HepG2 (cell line): ENCODE results near the gene ADAMTS12. TPM values are rescaled to one million over a fixed set of nuclear protein-coding genes. Genes with fewer than 3 reads are reported as not detected.

Experiments used
- ATAC-seq: fragments of 200-7000 bp; cut with Tn5 transposase; 3 replicates; pipeline ENCODE4 v1.9.1; 2020; ENCODE audit warnings: mild to moderate bottlenecking, moderate library complexity
- BruUV-seq: library from RNA; stranded (reverse); fragments of 400-500 nt; replicated peaks from 2 replicates; lab custom pipeline; 2021; lab: Mats Ljungman, UMichigan
- CTCF ChIA-PET: fragments of 300-600 bp; formaldehyde crosslinking; extraction: SDS; loops from one replicate; lab custom pipeline; 2021; ENCODE audit warnings: low total read pairs, inconsistent platforms, low intra/inter-chr PET ratio; lab: Yijun Ruan, JAX
- POLR2A ChIA-PET: fragments of 350-600 bp; sonication (Branson Sonifier 250); formaldehyde crosslinking; loops from one replicate; lab custom pipeline; 2020; ENCODE audit warnings: antibody characterized with exemption, inconsistent platforms; lab: Yijun Ruan, JAX
- DNase-seq: peaks from one replicate; pipeline ENCODE4 v3.0.0-alpha.2; 2015; ENCODE audit warnings: low spot score
- FAIRE-seq: peaks from 3 replicates; lab custom pipeline; 2011; peaks lifted over from hg19 to GRCh38; lab: Jason Lieb, UNC
- H2AFZ ChIP-seq: one replicate; pipeline ENCODE4 v1.6.1; 2011; ENCODE audit warnings: low read length, inconsistent platforms
- H3K27ac ChIP-seq: fragments of 300-600 bp; 3 replicates; pipeline ENCODE4 v1.8.0; 2011; ENCODE audit warnings: mixed run types, mild to moderate bottlenecking, mixed read lengths, low read length, inconsistent platforms; ENCODE audit not compliant: insufficient read depth; ENCODE audit errors: extremely low read length
- H3K27me3 ChIP-seq, 2 experiments: fragments of 200-600 bp in 1 of 2; 2 replicates in 1 of 2; 3 replicates in 1 of 2; pipeline versions ENCODE4 v1.6.0 to v1.8.0; 2011; ENCODE audit warnings: low read length in 2 of 2, mild to moderate bottlenecking in 2 of 2, moderate library complexity in 2 of 2, inconsistent platforms in 1 of 2; ENCODE audit not compliant: insufficient read depth in 2 of 2, control insufficient read depth in 1 of 2
- H3K36me3 ChIP-seq, 2 experiments: fragments of 200-600 bp in 1 of 2; replicated peaks in 1 of 2; 2 replicates in 1 of 2; 3 replicates in 1 of 2; pipeline versions ENCODE4 v1.5.1 to v1.8.0; 2011; ENCODE audit warnings: low read length in 2 of 2, inconsistent platforms in 1 of 2; ENCODE audit not compliant: insufficient read depth in 2 of 2, control insufficient read depth in 1 of 2
- H3K4me1 ChIP-seq: 2 replicates; pipeline ENCODE4 v1.5.1; 2012; ENCODE audit warnings: low read length, inconsistent platforms; ENCODE audit not compliant: insufficient read depth
- H3K4me2 ChIP-seq: 2 replicates; pipeline ENCODE4 v1.6.0; 2011; ENCODE audit warnings: low read depth, low read length, inconsistent platforms
- H3K4me3 ChIP-seq, 3 experiments: fragments of 200-600 bp in 1 of 3; sonication (generic), shearing (Covaris generic) in 1 of 3; replicated peaks in 1 of 3; 2 replicates each; pipeline ENCODE4 v1.5.1; 2011 to 2016; ENCODE audit warnings: low read length in 3 of 3, inconsistent platforms in 2 of 3, low read depth in 2 of 3, mild to moderate bottlenecking in 2 of 3, control low read depth in 1 of 3, mixed read lengths in 1 of 3; ENCODE audit not compliant: insufficient read depth in 1 of 3
- H3K79me2 ChIP-seq: one replicate; pipeline ENCODE4 v1.6.1; 2011; ENCODE audit warnings: low read length, inconsistent platforms; ENCODE audit not compliant: insufficient read depth
- H3K9ac ChIP-seq: 2 replicates; pipeline ENCODE4 v1.6.0; 2011; ENCODE audit warnings: mild to moderate bottlenecking, low read depth, low read length, inconsistent platforms; ENCODE audit not compliant: insufficient read depth
- H3K9me3 ChIP-seq: 2 replicates; pipeline ENCODE4 v1.5.1; 2012; ENCODE audit warnings: mild to moderate bottlenecking, low read length
- H4K20me1 ChIP-seq: 2 replicates; pipeline ENCODE4 v1.6.0; 2011; ENCODE audit warnings: inconsistent platforms, mild to moderate bottlenecking, low read length, moderate library complexity; ENCODE audit not compliant: insufficient read depth
- ATAD3A ChIP-seq: sonication (generic); formaldehyde crosslinking; IDR thresholded peaks from 2 replicates; pipeline ENCODE4 v1.4.0; 2020; ENCODE audit warnings: missing genetic modification reagents
- ATF4 ChIP-seq, 2 experiments: fragments of 450-650 bp in 1 of 2; sonication (generic) in 1 of 2; formaldehyde crosslinking; IDR thresholded peaks; 2 replicates each; pipeline versions ENCODE4 v1.5.0 to v1.8.0; 2020 to 2022; ENCODE audit warnings: mild to moderate bottlenecking in 1 of 2, missing genetic modification reagents in 1 of 2
- ATM ChIP-seq: fragments of 450-650 bp; IDR thresholded peaks from 2 replicates; pipeline ENCODE4 v1.7.1; 2017; ENCODE audit warnings: mild to moderate bottlenecking, borderline replicate concordance
- GLI4 ChIP-seq: sonication (generic); formaldehyde crosslinking; IDR thresholded peaks from 2 replicates; pipeline ENCODE4 v1.5.1; 2020; ENCODE audit warnings: missing genetic modification reagents, mild to moderate bottlenecking, moderate library complexity, borderline replicate concordance
- HES4 ChIP-seq: sonication (generic); formaldehyde crosslinking; IDR thresholded peaks from 2 replicates; pipeline ENCODE4 v1.9.0; 2021; ENCODE audit warnings: mild to moderate bottlenecking, missing genetic modification reagents, borderline replicate concordance
- RARA ChIP-seq: IDR thresholded peaks from 2 replicates; pipeline ENCODE4 v1.6.1; 2016; ENCODE audit warnings: missing genetic modification reagents, missing compliant biosample characterization
- RARG ChIP-seq: sonication (generic); formaldehyde crosslinking; IDR thresholded peaks from 2 replicates; pipeline ENCODE4 v1.4.0; 2020; ENCODE audit warnings: low read depth, mild to moderate bottlenecking, missing genetic modification reagents
- RELA ChIP-seq: sonication (generic); formaldehyde crosslinking; IDR thresholded peaks from 2 replicates; pipeline ENCODE4 v1.4.0; 2020; ENCODE audit warnings: missing genetic modification reagents
- SRF ChIP-seq: IDR thresholded peaks from 2 replicates; pipeline ENCODE4 v1.6.1; 2011; ENCODE audit warnings: mild to moderate bottlenecking, low read depth, low read length, moderate library complexity
- TSC22D2 ChIP-seq: sonication (generic); formaldehyde crosslinking; IDR thresholded peaks from 2 replicates; pipeline ENCODE4 v1.5.1; 2020; ENCODE audit warnings: missing genetic modification reagents, mild to moderate bottlenecking, borderline replicate concordance
- ZBTB37 ChIP-seq: sonication (generic); formaldehyde crosslinking; IDR thresholded peaks from 2 replicates; pipeline ENCODE4 v1.4.0; 2020; ENCODE audit warnings: mild to moderate bottlenecking, missing genetic modification reagents
- ZEB1 ChIP-seq: IDR thresholded peaks from 2 replicates; pipeline ENCODE4 v1.6.1; 2012; ENCODE audit warnings: mild to moderate bottlenecking, low read depth, inconsistent platforms; ENCODE audit not compliant: insufficient replicate concordance
- ZMYM3 ChIP-seq: sonication (generic); formaldehyde crosslinking; IDR thresholded peaks from 2 replicates; pipeline ENCODE4 v1.5.1; 2020; ENCODE audit warnings: mild to moderate bottlenecking, missing genetic modification reagents
- ZNF557 ChIP-seq: sonication (generic); formaldehyde crosslinking; IDR thresholded peaks from 2 replicates; pipeline ENCODE4 v1.4.0; 2020; ENCODE audit warnings: missing genetic modification reagents
- ZNF782 ChIP-seq: sonication (generic); formaldehyde crosslinking; IDR thresholded peaks from 2 replicates; pipeline ENCODE4 v1.4.0; 2020; ENCODE audit warnings: missing genetic modification reagents, mild to moderate bottlenecking, borderline replicate concordance
- WGBS: methylation state at CpG from one replicate; pipeline ENCODE4 v1.1.6; 2017; ENCODE audit warnings: low lambda C conversion rate; 5-methylcytosine and 5-hydroxymethylcytosine counted together
- in situ Hi-C: cut with HindIII; loops from 2 replicates; pipeline ENCODE4 v1.10.0; 2017; ENCODE audit warnings: low pct_unique_long_range_greater_than_20kb; ENCODE audit not compliant: extremely low pct_ligation_motif_present
- intact Hi-C: fragments of 100-400 bp; cut with micrococcal nuclease; formaldehyde crosslinking; loops from one replicate; pipeline ENCODE4 v1.10.0; 2022; ENCODE audit not compliant: unreplicated experiment
- polyA plus RNA-seq, 8 experiments: library from polyadenylated mRNA; depleted of rRNA in 3 of 8; stranded (reverse) in 7 of 8; unstranded in 1 of 8; fragments of >200 nt; fragmentation: Illumina TruSeq in 4 of 8; extraction: Trizol in 4 of 8; gene quantifications; 2 replicates each; pipeline versions ENCODE4 v1.2.1 to v1.2.3, GENCODE V29; 2011 to 2016; ENCODE audit warnings: low read depth in 4 of 8, missing spikeins in 1 of 8, mixed read lengths in 1 of 8; ENCODE audit not compliant: insufficient read depth in 1 of 8
- total RNA-seq, 5 experiments: library from RNA; depleted of rRNA; stranded (reverse); fragments of >200 nt; fragmentation: Illumina TruSeq; extraction: Trizol; gene quantifications; 2 replicates each; pipeline ENCODE4 v1.2.3, GENCODE V29; 2016; ENCODE audit warnings: low read depth in 1 of 5

Gene ADAMTS12
- total and polyA plus RNA-seq, 2 of the 13 experiments (the other 11 are each of a cell fraction or from before 2014, with no cell fraction given), result 0.03 TPM; not detected in 1

GRCh38 chr5:33557605-33558004 lies 334.2 kb downstream of the ADAMTS12 start:
- H3K79me2 ChIP-seq, result no peaks in the 10 kb centered on the region
- in situ Hi-C loops, result no loop called here
- ChIA-PET CTCF (no interaction called here), POLR2A (no interaction called here)
- no peak for ATAC-seq
- TF ChIP-seq RARG, result no peak
- TF ChIP-seq HES4 (CRISPR knock-in tag), result no peak
- no peak for TF ChIP-seq ATAD3A (CRISPR knock-in tag)
- TF ChIP-seq ZBTB37 (CRISPR knock-in tag), result no peak
- no peak for TF ChIP-seq ZNF782
- no peak for TF ChIP-seq TSC22D2 (CRISPR knock-in tag)
- TF ChIP-seq RELA (CRISPR knock-in tag), result no peak
- TF ChIP-seq ATF4 (CRISPR knock-in tag; IDR thresholded peaks at IDR 0.05), result no peak
- no peak for TF ChIP-seq ATM
- no peak for TF ChIP-seq ZEB1
- no peak for TF ChIP-seq RARA (CRISPR knock-in tag)
- no peak for TF ChIP-seq ZMYM3 (CRISPR knock-in tag)
- TF ChIP-seq SRF, result no peak
- TF ChIP-seq GLI4 (CRISPR knock-in tag), result no peak
- TF ChIP-seq ZNF557 (CRISPR knock-in tag), result no peak
- H3K27ac ChIP-seq, result no peak overlapping the region
- H3K9ac ChIP-seq, result no peak overlapping the region
- H3K36me3 ChIP-seq, result no peaks in the 10 kb centered on the region
- no peak overlapping the region for H2AFZ ChIP-seq
- no peak for FAIRE-seq
- no peak overlapping the region for H3K4me2 ChIP-seq
- peaks cover 11% of the 10 kb centered on the region; the same call in 1 of the 2 replicates for H3K4me1 ChIP-seq
- H4K20me1 ChIP-seq, result no peaks in the 10 kb centered on the region
- intact Hi-C loops, result no loop called here
- H3K9me3 ChIP-seq, result no peaks in the 10 kb centered on the region
- WGBS, result 8% methylated on average over 2 of the region's 3 CpGs
- H3K27me3 ChIP-seq, result no peaks in the 10 kb centered on the region
- no peak overlapping the region for H3K4me3 ChIP-seq
- no TSS peak for BruUV-seq
- DNase-seq, result no peak
